ENCODE measurements around the gene TOX2. TPM values are rescaled to one million over a fixed set of nuclear protein-coding genes. Genes with fewer than 3 reads are reported as not detected.
A peak's percentile ranks its signal among the peaks of the same experiment; 100 is the strongest.

The TOX2 gene
- total RNA-seq, 2 experiments from 2014 or later = 0.23 TPM; not detected in 1

- Histone ChIP-seq H3K4me1 (ENCODE audit: insufficient read depth, low read length, poor library complexity, severe bottlenecking) (no peaks in the 10 kb centered on the region), H3K9me2 (ENCODE audit: insufficient read depth, low read length) (no peaks in the 10 kb centered on the region), H3K4me3 (ENCODE audit: low read depth, low read length, poor library complexity, severe bottlenecking) (no peak overlapping the region), H3K9me3 (ENCODE audit: low read length) (peaks cover 8% of the 10 kb centered on the region; the same call in 1 of the 2 replicates), H3K27ac (ENCODE audit: low read depth, low read length, poor library complexity, severe bottlenecking) (no peak overlapping the region), H3K4me2 (ENCODE audit: low read length) (no peak overlapping the region), H3K36me3 (ENCODE audit: insufficient read depth, low read length) (no peaks in the 10 kb centered on the region), H2AFZ (ENCODE audit: low read length) (no peak overlapping the region), H3K79me2 (ENCODE audit: insufficient read depth, low read depth, low read length) (no peaks in the 10 kb centered on the region), H4K20me1 (ENCODE audit: insufficient read depth, low read length) (no peaks in the 10 kb centered on the region)
- no peak for DNase-seq (ENCODE audit: low spot score)
- TF ChIP-seq EZH2phosphoT487 (IDR thresholded peaks at IDR 0.05; ENCODE audit: borderline replicate concordance, low read depth, low read length) (no peak), CTCF (conservative IDR thresholded peaks at IDR 0.05; ENCODE audit: low read length) (no peak)
- intact Hi-C loops (cut with micrococcal nuclease; ENCODE audit: unreplicated experiment) = no loop called here
- CTCF ChIA-PET (ENCODE audit: unreplicated experiment) = no interaction called here
- no TSS peak for BruUV-seq (replicated peaks)
- POLR2A ChIA-PET = no interaction called here
Measured at GRCh38 chr20:44104798-44105517, 190.3 kb downstream of the TOX2 start.

DNA sequence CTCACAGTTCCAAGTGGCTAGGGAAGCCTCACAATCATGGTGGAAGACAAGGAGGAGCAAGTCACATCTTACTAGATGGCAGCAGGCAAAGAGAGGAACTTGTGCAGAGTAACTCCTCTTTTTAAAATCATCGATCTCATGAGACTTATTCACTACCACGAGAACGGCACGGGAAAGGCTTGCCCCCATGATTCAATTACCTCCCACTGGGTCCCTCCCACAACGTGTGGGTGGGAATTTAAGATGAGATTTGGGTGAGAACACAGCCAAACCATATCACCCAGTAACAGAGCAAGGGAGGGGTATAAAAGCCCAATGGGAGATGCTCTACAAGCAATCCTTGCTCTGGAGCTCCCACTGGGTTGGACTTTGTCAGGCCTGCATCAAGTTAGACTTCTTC is 192.0 kb downstream of the TOX2 start:
- H3K9me2 ChIP-seq (ENCODE audit: insufficient read depth, low read length) = no peaks in the 10 kb centered on the region
- TF ChIP-seq CTCF (conservative IDR thresholded peaks at IDR 0.05; ENCODE audit: low read length) (no peak), EZH2phosphoT487 (IDR thresholded peaks at IDR 0.05; ENCODE audit: borderline replicate concordance, low read depth, low read length) (no peak)
- H3K27ac ChIP-seq (ENCODE audit: low read depth, low read length, poor library complexity, severe bottlenecking) = no peak overlapping the region
- H3K79me2 ChIP-seq (ENCODE audit: insufficient read depth, low read depth, low read length) = no peaks in the 10 kb centered on the region
- ChIA-PET POLR2A (no interaction called here), CTCF (ENCODE audit: unreplicated experiment) (no interaction called here)
- no peak for DNase-seq (ENCODE audit: low spot score)
- no peaks in the 10 kb centered on the region for H3K36me3 ChIP-seq (ENCODE audit: insufficient read depth, low read length)
- no peak overlapping the region for H3K4me3 ChIP-seq (ENCODE audit: low read depth, low read length, poor library complexity, severe bottlenecking)
- H3K4me1 ChIP-seq (ENCODE audit: insufficient read depth, low read length, poor library complexity, severe bottlenecking) = no peaks in the 10 kb centered on the region
- no peak overlapping the region for H2AFZ ChIP-seq (ENCODE audit: low read length)
- no peak overlapping the region for H3K4me2 ChIP-seq (ENCODE audit: low read length)
- H3K9me3 ChIP-seq (ENCODE audit: low read length) = peaks cover 8% of the 10 kb centered on the region; the same call in 1 of the 2 replicates
- H4K20me1 ChIP-seq (ENCODE audit: insufficient read depth, low read length) = no peaks in the 10 kb centered on the region
- intact Hi-C loops (cut with micrococcal nuclease; ENCODE audit: unreplicated experiment) = no loop called here
- BruUV-seq (replicated peaks) = no TSS peak

- intact Hi-C loops (cut with micrococcal nuclease; ENCODE audit: unreplicated experiment) = no loop called here
- Histone ChIP-seq H3K4me2 (ENCODE audit: low read length) (no peak overlapping the region), H3K27ac (ENCODE audit: low read depth, low read length, poor library complexity, severe bottlenecking) (no peak overlapping the region), H3K36me3 (ENCODE audit: insufficient read depth, low read length) (no peaks in the 10 kb centered on the region), H3K79me2 (ENCODE audit: insufficient read depth, low read depth, low read length) (no peaks in the 10 kb centered on the region), H4K20me1 (ENCODE audit: insufficient read depth, low read length) (no peaks in the 10 kb centered on the region), H3K9me2 (ENCODE audit: insufficient read depth, low read length) (no peaks in the 10 kb centered on the region), H3K9me3 (ENCODE audit: low read length) (peaks cover 8% of the 10 kb centered on the region; the same call in 1 of the 2 replicates), H3K4me1 (ENCODE audit: insufficient read depth, low read length, poor library complexity, severe bottlenecking) (no peaks in the 10 kb centered on the region), H2AFZ (ENCODE audit: low read length) (no peak overlapping the region), H3K4me3 (ENCODE audit: low read depth, low read length, poor library complexity, severe bottlenecking) (no peak overlapping the region)
- DNase-seq (ENCODE audit: low spot score) = no peak
- BruUV-seq (replicated peaks) = no TSS peak
- TF ChIP-seq CTCF (conservative IDR thresholded peaks at IDR 0.05; ENCODE audit: low read length) (peak; percentile 40; the same call in 1 of the 2 replicates), EZH2phosphoT487 (IDR thresholded peaks at IDR 0.05; ENCODE audit: borderline replicate concordance, low read depth, low read length) (no peak)
- CTCF ChIA-PET (ENCODE audit: unreplicated experiment) = no interaction called here
- POLR2A ChIA-PET = no interaction called here
Measured at GRCh38 chr20:44109951-44110361, 195.3 kb downstream of the TOX2 start.
